K562 (cell line): Measurements from ENCODE around the gene PRKAA1. TPM values are rescaled to one million over a fixed set of nuclear protein-coding genes. Genes with fewer than 3 reads are reported as not detected.

Experiments
- CBFA2T2 ChIP-seq: fragments of 450-650 bp; conservative IDR thresholded peaks from 2 replicates; pipeline ENCODE4 v1.6.1; 2017; ENCODE audit warnings: mild to moderate bottlenecking
- CEBPZ ChIP-seq: fragments of 150-350 bp; IDR thresholded peaks from 2 replicates; pipeline ENCODE4 v1.6.1; 2014; ENCODE audit warnings: low read depth, mild to moderate bottlenecking, low read length, borderline replicate concordance
- CTCFL ChIP-seq: IDR thresholded peaks from 2 replicates; pipeline ENCODE4 v1.6.1; 2011; ENCODE audit warnings: borderline replicate concordance, low read depth, mild to moderate bottlenecking, moderate library complexity, low read length; ENCODE audit not compliant: insufficient read depth, poor library complexity, severe bottlenecking
- ETV1 ChIP-seq: fragments of 450-650 bp; conservative IDR thresholded peaks from 2 replicates; pipeline ENCODE4 v1.6.1; 2016; ENCODE audit warnings: missing genetic modification characterization, control low read depth, low read depth, missing compliant biosample characterization
- KDM2B ChIP-seq: fragments of 250-450 bp; sonication (Bioruptor Pico); IDR thresholded peaks from 2 replicates; pipeline ENCODE4 v1.8.0; 2021; ENCODE audit warnings: mild to moderate bottlenecking, moderate library complexity
- KLF10 ChIP-seq: fragments of 250-450 bp; sonication (Bioruptor Pico); IDR thresholded peaks from 2 replicates; pipeline ENCODE4 v1.6.1; 2021; ENCODE audit warnings: matching md5 sums
- MCM7 ChIP-seq, 2 experiments: fragments of 450-650 bp; IDR thresholded peaks; 2 replicates each; pipeline ENCODE4 v1.6.1; 2016 to 2018
- NRF1 ChIP-seq, 2 experiments: fragments of 450-650 bp; IDR thresholded peaks in 1 of 2; conservative IDR thresholded peaks in 1 of 2; 2 replicates each; pipeline ENCODE4 v1.6.1; 2014; ENCODE audit warnings: mild to moderate bottlenecking in 2 of 2
- SP2 ChIP-seq: IDR thresholded peaks from 2 replicates; pipeline ENCODE4 v1.6.1; 2011; ENCODE audit warnings: mild to moderate bottlenecking, low read depth, low read length, moderate library complexity; ENCODE audit not compliant: poor library complexity, severe bottlenecking; ENCODE audit errors: extremely low read depth
- STAT5A ChIP-seq: IDR thresholded peaks from 2 replicates; pipeline ENCODE4 v1.6.1; 2012; ENCODE audit warnings: low read length, inconsistent platforms, borderline replicate concordance
- TBL1XR1 ChIP-seq, 2 experiments: IDR thresholded peaks; 2 replicates each; pipeline ENCODE4 v1.6.1; 2012; ENCODE audit warnings: improper control_type of control experiment in 2 of 2, low read length in 2 of 2, mild to moderate bottlenecking in 1 of 2
- TCFL5 ChIP-seq: fragments of 250-450 bp; sonication (Bioruptor Pico); conservative IDR thresholded peaks from 2 replicates; pipeline ENCODE4 v1.6.1; 2021; ENCODE audit warnings: mild to moderate bottlenecking, moderate library complexity, matching md5 sums
- TSC22D4 ChIP-seq: fragments of 450-650 bp; IDR thresholded peaks from 2 replicates; pipeline ENCODE4 v1.6.1; 2016; ENCODE audit warnings: missing genetic modification characterization, missing biosample characterization, control low read depth
- ZBTB26 ChIP-seq: fragments of 450-650 bp; formaldehyde crosslinking; IDR thresholded peaks from 2 replicates; pipeline ENCODE4 v1.4.0; 2022; ENCODE audit warnings: missing genetic modification characterization
- ZNF609 ChIP-seq: sonication (generic); formaldehyde crosslinking; IDR thresholded peaks from 2 replicates; pipeline ENCODE4 v1.8.1; 2023; ENCODE audit warnings: missing genetic modification reagents, mild to moderate bottlenecking, borderline replicate concordance
- polyA plus RNA-seq, 8 experiments: library from polyadenylated mRNA; depleted of rRNA in 4 of 8; stranded (reverse) in 5 of 8; unstranded in 3 of 8; fragments of >200 nt; fragmentation: Nextera tagmentation in 2 of 8; fragmentation: Illumina TruSeq in 1 of 8; extraction: Ambion mirVana in 2 of 8; extraction: Trizol in 1 of 8; gene quantifications; 2 replicates each; pipeline versions ENCODE4 v1.2.1 to v1.2.3, GENCODE V29; 2011 to 2014; ENCODE audit warnings: inconsistent platforms in 1 of 8, missing spikeins in 1 of 8
- total RNA-seq, 7 experiments: library from RNA; depleted of rRNA in 6 of 7; stranded (reverse); fragments of >200 nt in 6 of 7; fragmentation: Illumina TruSeq in 2 of 7; extraction: Trizol in 2 of 7; gene quantifications; 2 replicates each; pipeline versions ENCODE4 v1.2.1 to v1.2.3, GENCODE V29; 2011 to 2021; ENCODE audit warnings: low replicate concordance in 1 of 7

PRKAA1 gene
- total and polyA plus RNA-seq, 9 of the 15 experiments (the other 6 are each of a cell fraction or from before 2014, with no cell fraction given): 24.5 to 84.0 (median 51.4) TPM

- TF ChIP-seq SP2: no peak
- TF ChIP-seq KLF10 (CRISPR knock-in tag): no peak
- no peak for TF ChIP-seq NRF1 (conservative IDR thresholded peaks at IDR 0.05 in 1 of 2, IDR thresholded peaks at IDR 0.05 in 1 of 2)
- TF ChIP-seq CEBPZ: no peak
- TF ChIP-seq ZNF609 (CRISPR knock-in tag): no peak
- TF ChIP-seq TBL1XR1 (IDR thresholded peaks at IDR 0.05; ENCODE audit: low read length in 2 of 2): 0 out of 4 replicates have a peak, but pooled peaks of 1 of the 2 experiments have one; percentile 6
- no peak for TF ChIP-seq ETV1 (tag)
- TF ChIP-seq KDM2B: no peak
- TF ChIP-seq TSC22D4 (tag): no peak
- no peak for TF ChIP-seq MCM7 (IDR thresholded peaks at IDR 0.05)
- TF ChIP-seq CBFA2T2: no peak
- no peak for TF ChIP-seq ZBTB26
- no peak for TF ChIP-seq STAT5A
- no peak for TF ChIP-seq CTCFL
- TF ChIP-seq TCFL5 (CRISPR knock-in tag): 0 out of 2 replicates have a peak, but pooled peaks have one; percentile 10
Observed at GRCh38 chr5:40841068-40841805, 43.1 kb upstream of the PRKAA1 start, which contains the start of gene CARD6 (continued).
